H9 (cell line): ENCODE data around the gene AKR1A1. TPM values are rescaled to one million over a fixed set of nuclear protein-coding genes. Genes with fewer than 3 reads are reported as not detected.

Experiments used
- DNase-seq: peaks from one replicate; pipeline ENCODE4 v3.0.0-alpha.2; 2017
- H2AFZ ChIP-seq: one replicate; pipeline ENCODE4 v1.6.1; 2013; ENCODE audit warnings: mild to moderate bottlenecking, low read length, control low read depth, moderate library complexity
- H2AK5ac ChIP-seq: 2 replicates; pipeline ENCODE4 v1.6.1; 2013; ENCODE audit warnings: low read length, control low read depth, mixed read lengths; ENCODE audit not compliant: insufficient read length
- H2BK120ac ChIP-seq: one replicate; pipeline ENCODE4 v1.6.1; 2013; ENCODE audit warnings: low read depth, mild to moderate bottlenecking, low read length, control low read depth, inconsistent platforms; ENCODE audit not compliant: poor library complexity, severe bottlenecking
- H2BK12ac ChIP-seq: 2 replicates; pipeline ENCODE4 v1.6.1; 2013; ENCODE audit warnings: low read length, control low read depth, mixed read lengths, low read depth; ENCODE audit not compliant: insufficient read length
- H2BK15ac ChIP-seq: 2 replicates; pipeline ENCODE4 v1.6.1; 2013; ENCODE audit warnings: low read depth, low read length, control low read depth
- H2BK20ac ChIP-seq: one replicate; pipeline ENCODE4 v1.6.1; 2013; ENCODE audit warnings: low read depth, mild to moderate bottlenecking, low read length, control low read depth, inconsistent platforms; ENCODE audit not compliant: poor library complexity, severe bottlenecking
- H2BK5ac ChIP-seq: 2 replicates; pipeline ENCODE4 v1.6.1; 2013; ENCODE audit warnings: low read length, control low read depth, mixed read lengths; ENCODE audit not compliant: insufficient read length
- H3K14ac ChIP-seq: 2 replicates; pipeline ENCODE4 v1.6.1; 2013; ENCODE audit warnings: low read length, control low read depth; ENCODE audit not compliant: insufficient read depth
- H3K18ac ChIP-seq: 2 replicates; pipeline ENCODE4 v1.6.1; 2013; ENCODE audit warnings: low read depth, mild to moderate bottlenecking, mixed read lengths, low read length, control low read depth; ENCODE audit not compliant: insufficient read length
- H3K23ac ChIP-seq: 2 replicates; pipeline ENCODE4 v1.6.1; 2013; ENCODE audit warnings: low read length, control low read depth, mixed read lengths, low read depth; ENCODE audit not compliant: insufficient read length
- H3K23me2 ChIP-seq: 2 replicates; pipeline ENCODE4 v1.6.1; 2013; ENCODE audit warnings: low read depth, mild to moderate bottlenecking, mixed read lengths, low read length, control low read depth; ENCODE audit not compliant: insufficient read length, poor library complexity, severe bottlenecking
- H3K27ac ChIP-seq: 2 replicates; pipeline ENCODE4 v1.5.1; 2013; ENCODE audit warnings: low read length, control low read depth, mixed read lengths, low read depth; ENCODE audit not compliant: insufficient read length
- H3K27me3 ChIP-seq: 2 replicates; pipeline ENCODE4 v1.6.1; 2013; ENCODE audit warnings: low read length, control low read depth, inconsistent platforms; ENCODE audit not compliant: insufficient read depth
- H3K4ac ChIP-seq: 2 replicates; pipeline ENCODE4 v1.6.1; 2013; ENCODE audit warnings: low read depth, mild to moderate bottlenecking, control low read depth, inconsistent platforms, low read length, moderate library complexity
- H3K4me1 ChIP-seq: 2 replicates; pipeline ENCODE4 v1.6.1; 2013; ENCODE audit warnings: low read length, control low read depth, inconsistent platforms; ENCODE audit not compliant: insufficient read depth
- H3K4me2 ChIP-seq: 2 replicates; pipeline ENCODE4 v1.6.1; 2013; ENCODE audit warnings: low read length, control low read depth, mixed read lengths; ENCODE audit not compliant: insufficient read length, insufficient read depth
- H3K56ac ChIP-seq: 2 replicates; pipeline ENCODE4 v1.6.1; 2013; ENCODE audit warnings: low read depth, mild to moderate bottlenecking, mixed read lengths, low read length, control low read depth; ENCODE audit not compliant: insufficient read length
- H3K79me1 ChIP-seq: 2 replicates; pipeline ENCODE4 v1.6.1; 2013; ENCODE audit warnings: low read depth, mild to moderate bottlenecking, moderate library complexity, low read length, control low read depth, inconsistent platforms; ENCODE audit not compliant: insufficient read depth, poor library complexity, severe bottlenecking
- H3K79me2 ChIP-seq: 2 replicates; pipeline ENCODE4 v1.6.1; 2013; ENCODE audit warnings: low read length, control low read depth, inconsistent platforms; ENCODE audit not compliant: insufficient read depth
- H3K9ac ChIP-seq: 2 replicates; pipeline ENCODE4 v1.6.1; 2013; ENCODE audit warnings: low read length, control low read depth, mixed read lengths; ENCODE audit not compliant: insufficient read length; ENCODE audit errors: extremely low read depth
- H3K9me3 ChIP-seq: one replicate; pipeline ENCODE4 v1.6.1; 2013; ENCODE audit warnings: low read depth, low read length, inconsistent platforms; ENCODE audit not compliant: control insufficient read depth
- H3T11ph ChIP-seq: one replicate; pipeline ENCODE4 v1.6.1; 2013; ENCODE audit warnings: mild to moderate bottlenecking, low read length, control low read depth, inconsistent platforms
- H4K20me1 ChIP-seq: one replicate; pipeline ENCODE4 v1.6.1; 2013; ENCODE audit not compliant: control insufficient read depth, insufficient read length, insufficient read depth
- H4K5ac ChIP-seq: 2 replicates; pipeline ENCODE4 v1.6.1; 2013; ENCODE audit warnings: low read depth, mild to moderate bottlenecking, mixed read lengths, low read length, control low read depth; ENCODE audit not compliant: insufficient read length
- H4K8ac ChIP-seq: replicated peaks from 2 replicates; pipeline ENCODE4 v1.6.1; 2013; ENCODE audit warnings: low read length, control low read depth, mixed read lengths, low read depth; ENCODE audit not compliant: insufficient read length
- H4K91ac ChIP-seq: 2 replicates; pipeline ENCODE4 v1.6.1; 2013; ENCODE audit warnings: low read depth, mild to moderate bottlenecking, moderate library complexity, mixed read lengths, low read length, control low read depth; ENCODE audit not compliant: insufficient read length
- H3K27ac Mint-ChIP-seq, 3 experiments: 2 replicates in 2 of 3; 3 replicates in 1 of 3; pipeline ENCODE4 v1.8.0; 2020 to 2021; ENCODE audit warnings: mixed read lengths in 3 of 3, mild to moderate bottlenecking in 1 of 3, moderate library complexity in 1 of 3
- H3K27me3 Mint-ChIP-seq: 2 replicates; pipeline ENCODE4 v1.8.0; 2021; ENCODE audit warnings: low read depth, mild to moderate bottlenecking, moderate library complexity, mixed read lengths
- H3K36me3 Mint-ChIP-seq, 3 experiments: 2 replicates in 2 of 3; 3 replicates in 1 of 3; pipeline ENCODE4 v1.8.0; 2020 to 2021; ENCODE audit warnings: low read depth in 3 of 3, mixed read lengths in 3 of 3; ENCODE audit not compliant: insufficient read depth in 1 of 3
- H3K4me1 Mint-ChIP-seq, 2 experiments: 2 replicates each; pipeline ENCODE4 v1.8.0; 2020; ENCODE audit warnings: mixed read lengths in 2 of 2
- H3K4me3 Mint-ChIP-seq, 2 experiments: 2 replicates in 1 of 2; 3 replicates in 1 of 2; pipeline ENCODE4 v1.8.0; 2020 to 2021; ENCODE audit warnings: mild to moderate bottlenecking in 2 of 2, mixed read lengths in 2 of 2, moderate library complexity in 1 of 2
- H3K9me3 Mint-ChIP-seq, 2 experiments: 2 replicates in 1 of 2; 3 replicates in 1 of 2; pipeline ENCODE4 v1.8.0; 2020; ENCODE audit warnings: mild to moderate bottlenecking in 2 of 2, mixed read lengths in 2 of 2, moderate library complexity in 1 of 2
- WGBS: extraction: QIAGEN DNeasy Blood & Tissue Kit; methylation state at CpG from one replicate; pipeline ENCODE4 v1.1.7; 2013; ENCODE audit warnings: missing lambda C conversion rate, low lambda C conversion rate, mixed read lengths; ENCODE audit not compliant: insufficient read length; ENCODE audit errors: extremely low coverage; 5-methylcytosine and 5-hydroxymethylcytosine counted together
- total RNA-seq: library from RNA; stranded (reverse); gene quantifications from 2 replicates; pipeline ENCODE4 v1.2.1, GENCODE V29; 2021
- TF ChIP-seq, protein P1 (sequence below): fragments of 200-600 bp; sonication (generic); conservative IDR thresholded peaks from 3 replicates; pipeline ENCODE4 v1.8.0; 2021; ENCODE audit warnings: antibody characterized with exemption, mild to moderate bottlenecking

AKR1A1 gene
- total RNA-seq, 1 experiment from 2014 or later = 286 TPM

DNA sequence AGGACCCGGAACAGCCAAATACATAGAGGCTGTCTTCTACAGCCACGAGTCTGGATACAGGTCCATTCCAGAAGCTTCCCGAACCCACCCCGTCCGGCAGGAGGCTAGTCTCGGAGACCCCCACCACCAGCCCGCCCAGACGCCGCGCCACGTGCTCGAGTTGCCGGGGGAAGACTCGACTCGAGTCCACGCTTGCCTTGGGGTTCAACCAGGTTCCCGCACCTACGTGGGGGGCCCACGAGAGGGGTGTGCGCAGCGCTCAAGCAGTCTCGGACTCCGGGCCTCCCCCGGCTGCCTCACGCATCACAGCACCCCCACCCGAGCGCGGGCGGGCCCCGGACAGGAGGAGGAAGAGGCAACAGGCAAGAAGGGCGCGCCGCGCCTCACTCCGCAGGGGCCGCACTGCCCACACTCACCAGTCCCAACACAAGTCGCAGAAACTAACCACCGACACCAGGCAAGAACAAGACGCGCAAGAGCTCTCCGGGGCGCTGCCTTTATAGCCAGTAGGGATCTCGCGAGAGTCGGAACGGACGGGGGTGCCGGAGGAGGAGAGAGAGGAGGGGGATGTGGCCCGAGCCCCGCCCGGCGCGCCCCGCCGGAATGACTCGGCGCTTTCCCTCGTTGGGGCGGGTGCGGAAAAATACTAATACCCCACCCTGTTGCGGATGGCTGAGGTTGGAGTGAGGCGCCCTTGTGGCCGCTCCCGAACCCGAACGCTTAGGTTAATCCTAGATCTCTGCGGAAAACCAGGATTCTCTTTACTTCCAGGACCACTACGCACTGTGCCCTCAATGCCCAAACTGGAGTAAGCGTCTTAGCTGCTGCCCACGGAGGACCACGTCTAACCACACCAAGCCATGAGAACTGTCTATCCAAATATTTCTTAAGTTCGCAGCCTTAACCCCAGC, 29.0 kb upstream of the AKR1A1 start, which contains the start of gene PRDX1:
Gene PRDX1 (minus strand): TSS at position 472 of the 911 bp plus-strand sequence. CDS start 2,841 bp downstream, outside the sequence.
- H2BK120ac ChIP-seq = no peak within 1 kb of the TSS
- peak within 1 kb of the TSS; percentile 10; the same call in 1 of the 2 replicates for H3K4ac ChIP-seq
- no peak within 1 kb of the TSS for H2AK5ac ChIP-seq
- H3K4me1 ChIP-seq = peaks cover 4% of the 10 kb centered on the region
- H3K79me1 ChIP-seq = no peaks in the 10 kb centered on the region
- peaks cover 15 to 27% (median 20%) of the 10 kb centered on the region in 3 experiments; a peak in 6 of 7 replicates for H3K36me3 Mint-ChIP-seq
- WGBS = no CpG with 5 or more reads among the region's 72 CpGs
- H3K18ac ChIP-seq = peak within 1 kb of the TSS; percentile 96
- peak within 1 kb of the TSS; percentile 96 for H3K9ac ChIP-seq
- H3K4me3 Mint-ChIP-seq = peak within 1 kb of the TSS; percentile 94 to 97
- H3K27ac Mint-ChIP-seq = peak within 1 kb of the TSS; percentile 99 to 100 (median 99)
- no peaks in the 10 kb centered on the region for H4K20me1 ChIP-seq
- no peaks in the 10 kb centered on the region; a peak in 2 of 5 replicates for H3K9me3 Mint-ChIP-seq
- H2BK5ac ChIP-seq = peak within 1 kb of the TSS; percentile 84
- no peak within 1 kb of the TSS for H4K91ac ChIP-seq
- peak within 1 kb of the TSS; percentile 97 for H3K27ac ChIP-seq
- no peak within 1 kb of the TSS for H2AFZ ChIP-seq
- peak within 1 kb of the TSS; percentile 64 for H3K56ac ChIP-seq
- peak within 1 kb of the TSS; percentile 16; the same call in 1 of the 2 replicates for H2BK15ac ChIP-seq
- H3K9me3 ChIP-seq = no peaks in the 10 kb centered on the region
- H3K23me2 ChIP-seq = peaks cover 5% of the 10 kb centered on the region
- H3K14ac ChIP-seq = peak within 1 kb of the TSS; percentile 91
- H3K27me3 Mint-ChIP-seq = no peaks in the 10 kb centered on the region
- TF ChIP-seq, protein P1, sequence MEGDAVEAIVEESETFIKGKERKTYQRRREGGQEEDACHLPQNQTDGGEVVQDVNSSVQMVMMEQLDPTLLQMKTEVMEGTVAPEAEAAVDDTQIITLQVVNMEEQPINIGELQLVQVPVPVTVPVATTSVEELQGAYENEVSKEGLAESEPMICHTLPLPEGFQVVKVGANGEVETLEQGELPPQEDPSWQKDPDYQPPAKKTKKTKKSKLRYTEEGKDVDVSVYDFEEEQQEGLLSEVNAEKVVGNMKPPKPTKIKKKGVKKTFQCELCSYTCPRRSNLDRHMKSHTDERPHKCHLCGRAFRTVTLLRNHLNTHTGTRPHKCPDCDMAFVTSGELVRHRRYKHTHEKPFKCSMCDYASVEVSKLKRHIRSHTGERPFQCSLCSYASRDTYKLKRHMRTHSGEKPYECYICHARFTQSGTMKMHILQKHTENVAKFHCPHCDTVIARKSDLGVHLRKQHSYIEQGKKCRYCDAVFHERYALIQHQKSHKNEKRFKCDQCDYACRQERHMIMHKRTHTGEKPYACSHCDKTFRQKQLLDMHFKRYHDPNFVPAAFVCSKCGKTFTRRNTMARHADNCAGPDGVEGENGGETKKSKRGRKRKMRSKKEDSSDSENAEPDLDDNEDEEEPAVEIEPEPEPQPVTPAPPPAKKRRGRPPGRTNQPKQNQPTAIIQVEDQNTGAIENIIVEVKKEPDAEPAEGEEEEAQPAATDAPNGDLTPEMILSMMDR = peak; percentile 31; the same call in 2 of the 3 replicates
- no peak within 1 kb of the TSS for H2BK20ac ChIP-seq
- H3K79me2 ChIP-seq = peaks cover 28% of the 10 kb centered on the region; the same call in 1 of the 2 replicates
- peak within 1 kb of the TSS; percentile 40 for H2BK12ac ChIP-seq
- no peak within 1 kb of the TSS for H4K8ac ChIP-seq
- no peak within 1 kb of the TSS for H3T11ph ChIP-seq
- peaks cover 33 to 44% of the 10 kb centered on the region in 2 experiments for H3K4me1 Mint-ChIP-seq
- H3K4me2 ChIP-seq = peak within 1 kb of the TSS; percentile 87
- peak within 1 kb of the TSS; percentile 54 for H3K23ac ChIP-seq
- peak within 1 kb of the TSS; percentile 89 for H4K5ac ChIP-seq
- no peaks in the 10 kb centered on the region for H3K27me3 ChIP-seq
- DNase-seq = peak; percentile 97
